HG03432 (cell line): ENCODE results near the gene GPAT3.
"Not testable (repeated sequence)": the region's sequence is repeated elsewhere in the genome, so short reads cannot be mapped to it uniquely, and the experiment has no call there.

Source experiments
- ATAC-seq: cut with Tn5 transposase; IDR thresholded peaks from one replicate; pipeline ENCODE4 v1.9.1; 2021; ENCODE audit warnings: mild to moderate bottlenecking, moderate library complexity; ENCODE audit not compliant: unreplicated experiment

GPAT3 gene

DNA sequence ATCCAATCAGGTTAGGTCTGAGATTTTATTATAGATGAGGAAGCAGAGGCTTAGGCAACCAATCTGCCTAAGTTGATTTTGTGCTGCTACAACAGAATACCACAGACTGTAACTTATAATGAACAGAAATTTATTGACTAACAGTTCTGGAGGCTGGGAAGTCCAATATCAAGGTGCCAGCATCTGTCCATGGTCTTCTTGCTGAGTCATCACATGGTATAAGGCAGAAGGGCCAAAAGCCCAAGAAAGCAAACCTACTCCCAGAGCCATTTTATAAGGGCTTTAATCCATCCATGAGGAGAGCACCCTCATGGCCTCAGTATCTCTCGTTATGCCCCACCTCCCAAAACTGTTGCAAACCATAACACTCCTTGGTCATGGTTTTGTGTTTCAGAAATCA is 55.8 kb downstream of the GPAT3 start:
- ATAC-seq, result no peak

DNA sequence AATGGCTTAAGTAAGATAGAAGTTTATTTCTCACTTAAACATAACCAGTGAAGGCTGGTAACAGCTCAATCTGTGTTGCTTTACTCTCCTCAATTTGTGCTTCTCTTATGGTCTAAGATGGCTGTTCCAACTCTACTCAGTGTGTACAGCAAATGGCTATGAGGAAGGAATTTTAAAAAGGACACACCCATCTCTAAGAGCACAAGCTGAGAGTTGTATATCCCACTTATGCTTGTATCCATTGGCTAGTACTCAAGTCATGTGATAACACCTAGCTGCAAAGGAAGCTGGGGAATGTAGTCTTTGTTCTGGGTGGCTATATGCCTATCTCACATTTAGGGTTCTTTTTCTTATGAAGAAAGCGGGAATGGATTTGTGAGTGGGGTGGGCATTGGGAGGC is 63.3 kb downstream of the GPAT3 start:
- peak; percentile 90 for ATAC-seq

DNA sequence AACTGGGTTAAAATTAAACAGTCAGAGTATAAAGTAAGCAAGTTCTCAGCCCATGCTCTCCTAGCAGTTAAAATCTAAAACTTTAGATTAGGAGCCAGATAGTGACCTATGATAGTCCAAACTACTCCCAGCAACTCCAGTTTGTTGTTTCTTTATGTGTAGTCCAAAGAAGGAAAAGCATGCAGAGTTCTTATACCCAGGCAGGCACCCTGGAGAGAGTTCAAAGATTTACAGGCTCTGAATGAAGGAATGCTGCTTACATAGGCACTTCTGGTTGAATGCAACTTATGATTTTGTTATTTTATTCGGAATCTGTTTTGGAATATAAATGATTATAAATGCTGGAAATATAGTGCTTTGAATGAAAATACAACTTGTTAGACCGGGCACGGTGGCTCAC is 67.2 kb downstream of the GPAT3 start:
- ATAC-seq, result no peak

DNA sequence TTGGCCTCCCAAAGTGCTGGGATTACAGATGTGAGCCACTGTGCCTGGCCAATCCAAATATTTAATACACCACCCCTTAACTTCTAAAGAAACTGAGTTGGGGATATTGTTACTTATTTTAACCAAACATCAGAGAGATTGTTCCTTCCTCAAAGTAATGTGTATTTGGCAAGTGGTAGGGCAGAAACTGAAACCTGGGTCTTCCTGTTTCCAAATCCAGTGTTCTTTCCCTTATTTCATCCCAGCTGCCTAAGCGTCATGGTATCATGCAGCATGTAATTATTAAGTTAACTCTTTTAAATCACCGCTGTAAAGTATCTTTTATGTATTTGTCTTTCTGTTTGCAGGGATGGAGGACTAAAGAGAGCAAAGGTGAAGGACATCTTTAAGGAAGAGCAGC is 68.4 kb downstream of the GPAT3 start:
- no peak for ATAC-seq

DNA sequence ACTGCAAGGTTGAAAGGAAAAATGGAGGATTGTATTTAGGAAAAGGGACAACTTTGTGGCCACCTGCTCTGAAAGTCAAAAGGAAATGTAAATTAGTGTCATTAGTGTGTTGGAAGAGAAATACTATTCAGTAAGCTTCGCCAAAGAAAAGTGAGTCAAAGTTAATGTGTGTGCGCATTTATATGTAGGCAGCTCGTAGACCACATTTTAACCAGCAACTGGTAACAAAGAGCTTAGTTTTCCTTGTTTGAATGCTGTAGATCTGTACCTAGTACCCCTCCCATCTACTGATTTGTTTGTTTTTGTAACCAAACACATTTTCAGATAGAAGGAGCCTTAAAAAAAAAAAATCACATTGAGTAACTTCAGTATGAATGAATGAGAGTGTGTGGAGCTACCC is 69.3 kb downstream of the GPAT3 start:
- no peak for ATAC-seq

DNA sequence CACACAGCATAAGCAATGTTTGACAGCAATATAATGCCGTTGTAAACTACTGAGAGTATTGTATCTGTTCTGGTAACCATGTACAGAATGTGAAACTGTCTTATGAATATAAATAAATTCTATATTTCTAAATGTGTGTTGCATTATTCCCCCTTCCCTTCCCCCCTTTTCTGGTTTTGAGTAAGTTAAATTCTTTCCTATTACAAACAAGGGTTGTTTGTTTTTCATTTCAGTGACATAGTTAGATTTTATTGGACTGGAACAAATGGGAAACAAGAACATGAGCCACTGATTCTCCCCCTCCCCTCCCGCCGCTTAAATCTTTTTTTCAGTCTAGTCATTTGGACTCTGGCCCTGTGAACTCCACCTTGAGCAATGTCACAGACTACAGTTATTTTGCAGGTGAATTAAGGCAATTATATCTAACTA is 69.8 kb downstream of the GPAT3 start:
- ATAC-seq, result peak; percentile 67

DNA sequence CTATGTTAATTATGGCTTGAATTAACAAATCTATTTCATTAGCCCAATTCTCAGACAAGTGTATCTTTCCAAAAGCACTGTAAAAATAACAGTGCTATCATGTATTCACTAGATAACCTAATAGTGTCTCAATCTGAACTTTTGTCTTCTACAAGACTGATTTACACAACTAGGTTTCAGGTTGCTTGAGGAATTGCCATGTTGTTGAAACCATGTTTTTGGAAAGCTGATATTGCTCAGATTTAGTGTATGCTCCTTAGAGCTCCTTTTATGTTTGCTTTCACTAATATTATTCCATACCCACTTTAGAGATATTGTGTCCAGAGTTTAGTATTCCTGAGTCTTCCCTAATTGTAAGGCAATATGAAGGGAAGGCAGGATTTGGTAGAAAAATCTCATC is 70.6 kb downstream of the GPAT3 start:
- ATAC-seq, result no peak

DNA sequence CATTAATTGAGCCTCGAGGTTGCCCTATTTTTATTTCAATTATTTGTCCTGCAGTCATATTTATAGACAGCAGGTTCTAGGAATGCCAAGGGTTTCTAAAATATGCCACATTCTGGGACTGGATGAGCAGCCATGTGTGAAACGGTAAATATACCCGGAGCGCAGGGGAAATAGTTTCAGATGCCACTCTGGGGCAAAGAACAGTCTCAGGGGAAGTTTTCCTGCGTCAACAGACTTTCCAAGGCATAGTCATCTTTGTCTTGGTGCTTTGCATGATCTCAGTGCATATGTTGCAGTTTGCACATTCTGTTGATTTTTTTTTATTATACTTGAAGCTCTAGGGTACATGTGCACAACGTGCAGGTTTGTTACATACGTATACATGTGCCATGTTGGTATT is 71.0 kb downstream of the GPAT3 start:
- peak; percentile 55 for ATAC-seq

DNA sequence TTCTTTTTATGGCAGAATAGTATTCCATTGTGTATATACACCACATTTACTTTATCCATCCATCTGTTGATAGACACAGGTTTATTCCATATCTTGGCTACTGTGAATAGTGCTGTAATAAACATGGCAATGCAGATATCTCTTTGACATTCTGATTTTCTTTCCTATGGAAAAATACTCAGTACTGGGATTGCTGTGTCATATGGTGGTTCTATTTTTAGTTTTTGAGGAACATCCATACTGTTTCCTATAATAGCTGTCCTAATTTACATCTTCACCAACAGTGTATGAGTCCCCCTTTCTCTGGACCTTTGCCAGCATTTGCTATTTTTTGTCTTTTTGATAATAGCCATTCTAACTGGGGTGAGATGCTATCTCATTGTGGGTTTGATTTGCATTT is 73.5 kb downstream of the GPAT3 start:
- no peak for ATAC-seq

DNA sequence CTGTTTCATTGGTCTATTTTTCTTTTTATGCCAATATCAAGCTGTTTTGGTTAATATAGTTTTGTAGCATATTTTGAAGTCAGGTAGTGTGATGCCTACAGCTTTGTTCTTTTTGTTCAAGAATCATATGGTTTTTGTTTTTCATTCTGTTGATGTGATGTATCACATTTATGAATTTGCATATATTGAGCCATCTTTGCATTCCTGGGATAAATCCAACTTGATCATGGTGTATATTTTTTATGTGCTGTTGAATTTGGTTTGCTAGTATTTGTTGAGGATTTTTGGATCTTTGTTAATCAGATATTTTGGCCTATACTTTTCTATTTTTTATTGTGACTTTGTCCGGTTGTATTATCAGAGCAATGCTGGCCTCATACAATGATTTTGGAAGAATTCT is 74.8 kb downstream of the GPAT3 start:
- ATAC-seq, result no peak

DNA sequence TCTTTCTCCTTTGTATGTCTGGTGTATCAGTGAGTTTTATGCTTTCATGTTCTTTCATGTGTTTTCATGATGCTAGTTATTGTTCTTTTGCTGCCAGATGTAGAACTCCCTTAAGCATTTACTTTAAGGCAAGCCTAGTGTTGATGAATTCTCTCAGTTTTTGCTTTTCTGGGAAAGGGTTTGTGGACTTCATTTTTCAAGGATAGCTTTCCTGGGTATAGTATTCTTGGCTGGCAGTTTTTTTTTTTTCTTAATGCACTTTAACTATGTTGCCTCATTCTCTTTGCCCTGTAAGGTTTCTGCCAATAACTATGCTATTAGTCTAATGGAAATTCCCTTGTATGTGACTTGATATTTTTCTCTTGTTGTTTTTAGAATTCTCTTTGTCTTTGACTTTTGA is 77.1 kb downstream of the GPAT3 start:
- ATAC-seq, result no peak

DNA sequence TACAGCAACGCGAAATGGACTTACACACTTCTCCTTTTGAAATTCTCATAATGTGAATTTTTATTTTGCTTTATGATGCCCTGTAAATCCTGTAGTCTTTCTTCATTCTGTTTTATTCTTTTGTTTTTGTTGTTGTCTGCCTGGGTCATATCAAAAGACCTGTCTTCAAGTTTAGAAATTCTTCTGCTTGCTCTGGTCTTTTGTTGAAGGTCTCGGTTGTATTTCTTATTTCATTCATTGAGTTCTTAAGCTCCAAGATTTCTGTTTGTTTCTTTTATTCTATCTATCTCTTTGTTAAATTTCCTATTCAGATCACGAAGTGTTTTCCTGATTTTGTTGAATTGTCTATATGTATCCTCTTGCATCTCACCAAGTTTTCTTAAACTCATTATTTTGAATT is 78.1 kb downstream of the GPAT3 start:
- ATAC-seq, result no peak

DNA sequence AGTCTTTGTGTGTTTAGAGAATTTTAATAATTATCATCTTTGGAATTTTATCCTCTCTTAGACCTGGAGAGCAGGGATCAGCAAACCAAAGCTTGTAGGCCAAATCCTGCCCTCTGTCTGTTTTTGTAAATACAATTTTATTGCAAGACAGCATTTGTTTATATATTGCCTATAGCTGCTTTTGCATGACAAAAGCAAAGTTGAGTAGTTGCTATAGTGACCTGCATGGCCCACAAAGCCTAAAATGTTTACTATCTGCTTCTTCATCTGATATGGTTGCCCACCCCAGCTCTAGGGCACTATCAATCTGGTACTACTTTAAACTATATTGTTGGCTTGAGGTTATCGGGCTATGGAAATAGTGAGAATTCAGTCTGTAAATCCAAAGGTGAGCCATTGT is 80.3 kb downstream of the GPAT3 start:
- ATAC-seq, result no peak

DNA sequence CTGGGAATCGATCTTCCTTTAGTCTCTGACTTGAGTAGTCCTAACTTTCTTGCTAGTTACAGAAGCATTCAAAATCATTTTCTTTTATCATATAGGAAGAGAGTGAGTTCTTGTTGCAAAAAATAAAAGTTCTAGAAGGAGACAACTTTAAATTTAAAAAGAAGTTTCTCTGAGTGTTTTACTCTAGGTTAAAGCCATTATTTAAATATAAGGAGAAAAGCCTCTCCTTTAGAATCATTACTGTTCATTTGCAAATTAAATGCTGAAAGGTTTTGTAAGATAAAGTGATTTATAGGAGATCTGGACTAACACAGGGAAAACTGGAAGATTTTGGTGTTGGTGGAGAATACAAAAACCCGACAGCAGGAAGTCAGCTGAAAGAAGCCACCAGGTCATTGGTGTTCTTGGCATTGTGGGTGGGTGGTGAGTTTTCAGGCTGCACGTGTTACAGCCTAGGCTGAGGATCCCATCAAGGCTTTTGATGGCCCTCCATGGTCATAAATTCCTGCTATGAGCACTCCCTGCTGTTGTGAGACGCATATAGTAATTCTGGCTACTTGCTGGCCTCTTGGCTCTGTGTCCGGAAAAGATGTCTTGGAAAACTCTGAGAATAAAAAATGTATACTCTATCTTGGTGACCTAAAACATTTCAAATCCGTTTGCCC is 81.6 kb downstream of the GPAT3 start:
- no peak for ATAC-seq

DNA sequence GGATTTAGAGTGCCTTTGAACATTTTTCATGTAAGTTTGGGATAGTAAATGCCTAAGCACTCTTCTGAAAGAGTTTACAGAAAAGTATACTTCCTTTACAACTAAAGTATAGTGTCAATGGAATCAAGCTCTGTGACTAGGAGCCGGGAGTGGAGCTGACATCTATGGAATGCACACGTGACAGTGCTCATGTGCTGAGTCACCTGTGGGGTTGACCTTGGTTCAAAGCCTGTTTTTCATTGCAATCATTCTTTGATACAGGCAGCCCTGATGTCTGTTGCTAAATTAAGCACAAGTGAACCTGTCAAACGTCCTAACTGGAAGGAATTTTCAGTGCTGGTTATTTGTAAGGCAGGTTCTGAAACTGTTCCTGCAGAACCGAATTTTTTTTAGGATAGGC is 82.5 kb downstream of the GPAT3 start:
- no peak for ATAC-seq

DNA sequence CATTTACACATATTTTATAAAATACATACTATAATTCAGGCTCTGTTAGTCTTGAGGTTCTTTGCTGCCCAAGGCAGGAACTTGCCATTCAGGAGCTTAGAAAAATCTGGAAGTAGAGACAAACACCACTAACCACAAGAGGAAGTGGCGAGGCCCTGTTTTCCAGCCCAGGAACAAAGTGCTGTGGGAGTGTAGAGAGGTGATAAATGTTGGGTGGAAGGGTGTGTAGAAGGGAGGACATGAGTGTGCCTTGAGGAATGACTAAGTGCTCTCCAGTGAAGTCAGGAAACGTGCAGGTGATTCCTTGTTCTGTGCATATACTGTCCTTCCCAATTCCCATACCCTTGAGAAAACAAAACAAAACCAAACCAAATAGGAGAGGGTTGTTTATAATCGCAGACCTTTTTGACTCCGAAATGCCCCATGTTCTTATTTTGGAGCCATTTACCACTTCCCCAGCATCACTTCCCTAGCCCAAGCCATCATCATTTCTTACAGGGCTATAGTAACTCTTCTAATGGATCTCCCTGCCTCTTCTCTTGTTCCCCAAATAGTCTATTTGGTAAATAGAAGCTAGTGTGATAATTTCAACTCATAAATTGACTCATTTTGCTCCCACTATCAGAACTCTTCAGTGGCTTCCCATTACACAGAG is 83.2 kb downstream of the GPAT3 start:
- no peak for ATAC-seq

DNA sequence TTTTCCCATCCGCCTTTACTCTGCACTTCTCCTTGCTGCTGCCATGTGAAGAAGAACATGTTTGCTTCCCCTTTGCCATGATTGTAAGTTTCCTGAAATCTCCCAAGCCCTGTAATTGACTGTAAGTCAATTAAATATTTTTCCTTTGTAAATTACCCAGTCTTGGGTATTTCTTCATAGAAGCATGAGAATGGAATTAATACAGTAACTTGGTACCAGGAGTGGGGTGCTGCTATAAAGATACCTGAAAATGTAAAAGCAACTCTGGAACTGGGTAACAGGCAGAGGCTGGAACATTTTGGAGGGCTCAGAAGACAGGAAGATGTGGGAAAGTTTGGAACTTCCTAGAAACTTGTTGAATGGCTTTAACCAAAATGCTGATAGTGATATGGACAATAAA is 86.2 kb downstream of the GPAT3 start:
- ATAC-seq, result not testable (repeated sequence)

DNA sequence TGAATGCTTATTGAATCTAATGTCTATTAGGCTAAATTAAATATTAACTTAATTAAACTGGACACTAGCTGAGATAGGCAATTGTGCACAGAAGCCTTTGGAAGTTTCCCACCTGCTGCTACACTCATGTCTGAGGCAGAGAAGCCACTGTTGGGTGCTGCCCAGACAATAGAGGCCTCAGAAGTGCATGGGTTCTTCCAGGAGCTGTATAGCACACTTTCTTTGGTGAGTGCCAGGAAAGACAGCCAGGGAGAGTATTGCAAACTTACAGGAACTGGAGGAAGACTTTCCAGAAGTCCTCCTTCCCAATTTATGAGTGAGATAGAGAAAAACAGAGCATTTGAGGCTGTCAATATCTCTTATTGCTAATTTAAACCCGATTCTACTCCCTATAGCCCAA is 89.9 kb downstream of the GPAT3 start:
- no peak for ATAC-seq

DNA sequence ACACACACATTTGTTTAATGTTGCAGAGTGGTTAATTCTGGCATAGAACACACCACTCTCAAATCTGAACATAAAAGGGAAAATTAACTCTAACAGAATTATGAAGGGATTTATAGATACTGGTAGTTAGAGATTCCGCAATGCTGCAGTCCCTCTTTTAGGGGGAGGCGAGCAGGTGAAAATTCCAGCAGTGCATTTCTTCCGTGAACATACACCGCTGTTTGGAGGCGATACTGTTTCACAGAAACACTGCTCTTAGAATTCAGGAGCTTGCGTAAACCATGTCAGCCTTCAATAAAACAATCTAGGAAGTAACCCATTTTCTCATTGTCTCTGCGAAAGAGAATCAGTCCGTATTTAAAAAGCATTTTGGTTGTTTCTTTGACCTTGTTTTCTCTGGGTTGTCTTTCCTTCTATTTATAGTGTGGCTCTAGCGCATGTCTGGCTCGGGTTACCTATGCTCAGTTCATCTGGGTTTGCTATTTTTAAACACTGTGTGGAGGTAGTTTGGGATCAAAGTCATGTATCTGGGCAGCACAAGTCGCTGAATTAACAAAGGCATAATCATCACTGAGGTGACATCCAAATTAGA is 90.4 kb downstream of the GPAT3 start:
- no peak for ATAC-seq

DNA sequence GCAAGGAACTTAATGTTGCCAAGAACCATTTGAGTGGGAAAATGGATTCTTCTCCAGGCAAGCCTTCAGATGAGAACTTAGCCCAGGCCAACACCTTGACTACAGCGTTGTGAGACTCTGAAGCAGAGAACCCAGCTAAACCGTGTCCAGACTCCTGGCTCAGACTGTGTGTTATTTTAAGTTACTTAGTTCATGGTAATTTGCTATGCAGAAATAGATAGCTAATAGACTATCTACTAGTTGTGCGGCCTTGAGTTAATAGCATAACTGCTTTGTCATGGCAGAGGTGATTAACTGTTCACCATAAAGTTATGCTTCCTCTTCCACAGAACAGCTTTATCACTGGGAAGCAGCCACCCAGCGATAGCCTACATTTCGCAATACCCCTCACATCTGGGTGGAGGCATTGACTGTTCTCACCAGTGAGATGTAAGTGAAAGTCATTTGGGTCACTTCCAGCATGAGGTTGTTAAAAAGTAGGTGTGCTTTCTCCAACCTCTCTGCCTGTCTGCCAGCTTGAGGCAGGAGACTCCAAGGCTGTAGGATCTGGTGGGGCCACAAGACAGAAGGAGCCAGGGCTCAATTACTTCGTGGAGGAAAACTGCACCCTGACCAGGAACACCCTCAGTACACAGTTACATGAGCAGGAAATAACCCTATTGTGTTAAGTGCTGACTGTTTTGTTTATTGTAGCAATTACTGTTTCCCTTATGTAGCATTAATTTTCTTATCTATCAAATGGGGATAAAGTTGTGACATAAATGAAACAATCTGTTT is 94.2 kb downstream of the GPAT3 start:
- no peak for ATAC-seq

DNA sequence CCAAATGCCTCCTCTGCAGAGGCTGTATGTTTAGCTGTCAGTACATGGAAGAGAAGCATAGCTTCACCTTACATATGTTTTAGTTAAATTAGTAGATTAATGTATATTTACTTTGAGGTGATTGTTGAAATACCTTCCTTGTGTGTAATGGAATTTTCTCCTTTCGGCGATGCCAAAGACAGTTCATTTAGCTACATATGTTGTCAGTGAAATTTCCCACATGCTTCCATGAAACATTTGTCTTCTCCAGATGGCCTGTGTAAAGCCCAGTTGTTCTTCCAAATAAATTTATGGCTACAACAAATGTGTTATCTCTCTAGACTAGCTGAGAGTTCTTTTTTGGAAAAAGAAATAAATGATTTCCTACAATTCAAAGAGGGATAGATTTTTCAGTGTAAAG is 95.2 kb downstream of the GPAT3 start:
- no peak for ATAC-seq

DNA sequence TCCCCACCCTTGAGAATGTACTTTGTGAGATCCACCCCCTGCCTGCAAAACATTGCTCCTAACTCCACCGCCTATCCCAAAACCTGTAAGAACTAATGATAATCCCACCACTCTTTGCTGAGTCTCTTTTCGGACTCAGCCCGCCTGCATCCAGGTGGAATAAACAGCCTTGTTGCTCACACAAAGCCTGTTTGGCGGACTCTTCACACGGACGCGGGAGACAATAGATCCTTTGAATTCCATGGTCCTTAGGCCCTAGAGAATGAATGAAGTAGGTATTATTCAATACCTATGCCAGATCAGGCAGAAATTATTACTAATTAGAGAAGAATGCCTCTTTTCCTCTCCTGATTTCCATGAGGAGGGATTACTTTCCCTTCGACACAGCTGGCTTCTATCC is 101.0 kb downstream of the GPAT3 start:
- ATAC-seq, result no peak
